Adipocyte (in vitro differentiated cells): ENCODE data around the gene HSD11B1.

Experiments
- DNase-seq: peaks from one replicate; pipeline ENCODE4 v3.0.0-alpha.2; 2015; ENCODE audit warnings: low read depth
- H3K27me3 ChIP-seq: replicated peaks from 2 replicates; pipeline ENCODE4 v1.7.0; 2013; ENCODE audit warnings: mild to moderate bottlenecking, low read length, moderate library complexity; ENCODE audit not compliant: control insufficient read depth, insufficient read depth
- H3K36me3 ChIP-seq: 2 replicates; pipeline ENCODE4 v1.7.0; 2013; ENCODE audit warnings: low read length, mild to moderate bottlenecking, moderate library complexity; ENCODE audit not compliant: control insufficient read depth, insufficient read depth, severe bottlenecking
- H3K4me1 ChIP-seq: 2 replicates; pipeline ENCODE4 v1.7.0; 2013; ENCODE audit warnings: mild to moderate bottlenecking, low read length, moderate library complexity; ENCODE audit not compliant: control insufficient read depth, insufficient read depth
- H3K4me3 ChIP-seq: 2 replicates; pipeline ENCODE4 v1.7.0; 2013; ENCODE audit warnings: mild to moderate bottlenecking, low read length, moderate library complexity
- H3K9ac ChIP-seq: 2 replicates; pipeline ENCODE4 v1.7.0; 2013; ENCODE audit warnings: mild to moderate bottlenecking, low read length, moderate library complexity
- H3K9me3 ChIP-seq: 2 replicates; pipeline ENCODE4 v1.7.0; 2013; ENCODE audit warnings: mild to moderate bottlenecking, low read length, moderate library complexity; ENCODE audit not compliant: control insufficient read depth

HSD11B1 gene

DNA sequence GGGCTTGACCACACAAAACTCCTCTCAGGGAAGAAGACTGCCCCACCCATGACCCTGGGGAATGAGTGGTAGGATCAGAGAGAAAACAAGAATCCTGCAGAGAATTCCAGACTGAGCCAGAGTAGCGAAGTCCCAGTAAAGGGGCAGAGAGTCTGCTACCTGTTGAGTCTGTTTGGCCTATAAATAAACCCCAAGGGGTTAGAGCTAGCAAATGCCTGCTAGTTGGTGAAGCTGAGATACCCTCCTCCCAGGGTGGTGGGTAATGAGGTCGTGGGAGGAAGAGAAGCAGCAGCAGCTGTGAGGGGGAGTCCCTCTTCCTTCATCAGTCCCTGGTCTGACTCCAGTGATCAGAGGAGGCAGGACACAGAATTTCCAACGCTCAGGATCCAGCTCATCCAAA, 53.8 kb downstream of the HSD11B1 start:
- Histone ChIP-seq H3K9ac (no peak overlapping the region), H3K4me1 (no peaks in the 10 kb centered on the region), H3K4me3 (no peak overlapping the region), H3K9me3 (no peaks in the 10 kb centered on the region), H3K36me3 (no peaks in the 10 kb centered on the region), H3K27me3 (peaks cover 15% of the 10 kb centered on the region)
- no peak for DNase-seq

DNA sequence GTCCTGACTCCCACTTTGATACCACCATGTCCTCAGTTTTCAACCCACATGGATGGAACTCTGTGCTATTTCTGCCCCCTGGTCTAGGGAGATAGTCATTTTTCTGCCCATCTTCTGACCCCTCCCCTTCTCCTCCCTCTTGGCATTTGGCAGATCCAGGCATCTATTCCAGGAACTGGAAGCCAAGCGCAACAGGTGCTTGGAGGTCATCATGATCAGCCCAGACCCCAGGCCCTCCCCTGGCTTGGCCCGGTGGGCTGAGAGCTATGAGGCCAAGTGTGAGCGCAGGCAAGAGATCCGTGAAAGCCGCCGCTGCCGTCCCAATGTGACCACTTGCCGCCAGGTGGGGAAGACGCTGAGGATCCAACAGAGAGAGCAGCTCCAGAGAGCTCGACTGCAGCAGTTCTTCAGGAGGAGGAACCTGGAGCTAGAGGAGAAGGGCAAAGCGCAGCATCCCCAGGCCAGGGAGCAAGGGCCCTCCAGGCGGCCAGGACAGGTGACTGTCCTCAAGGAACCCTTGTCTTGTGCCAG, 55.2 kb downstream of the HSD11B1 start:
- DNase-seq, result no peak
- Histone ChIP-seq H3K36me3 (no peaks in the 10 kb centered on the region), H3K4me3 (no peak overlapping the region), H3K9me3 (no peaks in the 10 kb centered on the region), H3K27me3 (peaks cover 15% of the 10 kb centered on the region), H3K9ac (no peak overlapping the region), H3K4me1 (no peaks in the 10 kb centered on the region)

DNA sequence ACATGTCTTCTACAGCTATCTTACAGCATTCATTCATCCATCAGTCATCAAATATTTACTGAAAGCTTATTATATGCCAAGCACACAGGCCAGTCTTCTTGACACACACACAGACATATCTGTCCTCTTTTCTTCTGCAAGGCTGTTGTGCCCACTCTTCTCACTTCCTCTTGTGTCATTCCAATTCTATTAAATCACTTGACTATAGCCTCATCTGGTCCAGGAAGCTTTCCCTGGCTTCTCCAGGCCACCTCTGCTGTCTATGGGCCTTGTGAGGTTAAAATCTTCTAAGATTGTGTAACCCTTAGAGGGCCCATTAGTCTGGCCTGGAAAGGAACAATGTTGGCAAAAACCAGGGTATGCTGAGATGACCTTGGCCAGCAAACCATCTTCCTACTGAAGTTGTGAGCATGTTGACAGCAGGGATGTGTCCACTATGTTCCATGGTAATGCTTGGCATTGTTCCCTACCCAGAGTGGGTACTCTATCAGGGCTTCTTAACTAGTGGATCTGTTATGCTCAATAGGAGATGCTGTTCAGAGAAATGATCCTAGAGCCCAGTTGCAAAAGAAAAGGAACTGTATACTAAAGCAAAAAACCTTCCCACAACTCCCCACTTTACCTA, 56.5 kb downstream of the HSD11B1 start:
- peak; percentile 3 for DNase-seq
- Histone ChIP-seq H3K9ac (no peak overlapping the region), H3K4me1 (no peaks in the 10 kb centered on the region), H3K4me3 (no peak overlapping the region), H3K36me3 (no peaks in the 10 kb centered on the region), H3K27me3 (peaks cover 13% of the 10 kb centered on the region), H3K9me3 (no peaks in the 10 kb centered on the region)

DNA sequence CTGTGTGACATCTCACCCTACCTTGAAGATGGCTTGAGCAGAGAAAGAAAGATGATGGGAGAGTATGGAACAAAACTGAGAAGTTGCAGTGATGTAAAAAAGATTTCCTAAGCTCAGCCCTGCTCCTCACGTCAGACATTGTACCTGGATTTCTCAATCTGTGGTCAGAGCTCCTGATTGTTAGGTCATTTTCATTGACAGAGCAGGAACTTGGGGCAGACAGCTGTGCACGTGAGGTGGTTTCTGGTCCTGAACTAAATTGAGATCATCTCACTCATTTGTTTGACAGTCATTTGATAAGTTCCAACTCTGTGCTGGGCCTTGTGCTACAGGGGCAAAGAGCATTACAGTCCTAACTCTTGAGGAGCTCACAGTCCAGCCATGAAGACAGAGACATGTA, 61.4 kb downstream of the HSD11B1 start:
- Histone ChIP-seq H3K9ac (no peak overlapping the region), H3K4me1 (peaks cover 13% of the 10 kb centered on the region), H3K36me3 (no peaks in the 10 kb centered on the region), H3K9me3 (no peaks in the 10 kb centered on the region), H3K4me3 (no peak overlapping the region), H3K27me3 (no peaks in the 10 kb centered on the region)
- no peak for DNase-seq

DNA sequence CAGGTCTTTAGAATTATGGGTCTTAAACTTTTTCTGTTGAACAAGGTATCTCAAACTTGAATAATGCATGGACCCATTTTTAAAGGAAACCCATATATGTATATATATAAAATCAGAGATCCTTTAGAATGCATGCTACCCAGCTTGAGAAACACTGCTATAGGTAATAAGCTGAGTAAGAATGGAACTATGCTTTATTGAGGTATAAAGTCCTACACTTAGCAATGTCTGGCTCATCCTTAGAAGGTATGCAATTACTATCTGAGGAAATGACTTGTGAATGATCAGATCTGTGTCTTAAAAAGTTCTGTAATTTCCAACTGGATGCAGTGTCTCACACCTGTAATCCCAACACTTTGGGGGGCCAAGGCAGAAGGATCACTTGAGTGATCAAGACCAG, 62.5 kb downstream of the HSD11B1 start:
- no peak for DNase-seq
- no peaks in the 10 kb centered on the region for H3K27me3 ChIP-seq
- no peak overlapping the region for H3K4me3 ChIP-seq
- H3K9ac ChIP-seq, result no peak overlapping the region
- H3K4me1 ChIP-seq, result peaks cover 13% of the 10 kb centered on the region
- H3K9me3 ChIP-seq, result no peaks in the 10 kb centered on the region
- H3K36me3 ChIP-seq, result no peaks in the 10 kb centered on the region

DNA sequence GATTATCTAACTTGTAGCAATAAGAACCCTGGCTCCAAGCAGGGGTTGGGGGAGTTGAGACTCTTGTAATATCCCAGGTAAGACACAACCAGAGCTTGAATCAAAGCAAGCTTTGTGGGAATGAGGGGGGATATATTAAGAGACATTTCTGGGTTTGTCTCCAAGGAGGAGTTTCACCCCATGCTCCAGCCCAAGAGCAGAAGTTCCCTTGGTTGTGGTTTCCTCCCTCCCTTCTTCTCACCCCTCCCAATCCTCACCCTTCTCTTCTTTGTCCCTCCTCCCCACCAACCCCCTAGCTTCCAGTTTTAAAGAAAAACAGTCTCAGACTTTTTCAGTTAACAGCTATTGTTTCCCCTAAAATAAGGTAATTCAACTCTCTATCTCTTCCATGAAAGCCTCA, 63.1 kb downstream of the HSD11B1 start:
- no peaks in the 10 kb centered on the region for H3K27me3 ChIP-seq
- H3K9me3 ChIP-seq, result no peaks in the 10 kb centered on the region

DNA sequence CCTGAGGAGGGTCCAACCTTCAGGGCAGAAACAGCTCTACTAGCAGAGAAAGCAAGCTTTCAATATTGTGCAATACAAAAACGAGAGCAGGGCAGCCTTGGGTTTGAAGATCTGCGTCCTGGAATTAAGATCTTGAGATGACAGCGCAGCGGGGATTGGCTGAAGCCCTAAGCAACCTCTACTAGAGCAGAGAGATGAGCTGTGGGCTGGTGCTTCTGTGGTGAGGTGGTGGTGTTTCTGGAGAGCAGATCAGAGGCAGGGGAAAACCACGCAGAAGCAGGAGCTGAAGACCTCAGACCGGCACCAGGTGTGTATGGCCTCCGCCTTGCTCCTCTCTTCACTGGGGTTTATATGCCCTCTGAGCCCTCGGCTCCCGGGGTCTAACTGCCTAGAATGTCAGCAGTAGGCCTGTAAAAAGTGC, 63.7 kb downstream of the HSD11B1 start:
- Histone ChIP-seq H3K27me3 (no peaks in the 10 kb centered on the region), H3K36me3 (no peaks in the 10 kb centered on the region), H3K4me3 (no peak overlapping the region), H3K4me1 (peaks cover 13% of the 10 kb centered on the region), H3K9me3 (no peaks in the 10 kb centered on the region), H3K9ac (no peak overlapping the region)
- DNase-seq, result no peak

More for the DNA sequence above, 63.1 kb downstream of the HSD11B1 start:
- no peaks in the 10 kb centered on the region for H3K36me3 ChIP-seq
- no peak overlapping the region for H3K9ac ChIP-seq
- DNase-seq, result no peak
- peaks cover 13% of the 10 kb centered on the region for H3K4me1 ChIP-seq
- no peak overlapping the region for H3K4me3 ChIP-seq

DNA sequence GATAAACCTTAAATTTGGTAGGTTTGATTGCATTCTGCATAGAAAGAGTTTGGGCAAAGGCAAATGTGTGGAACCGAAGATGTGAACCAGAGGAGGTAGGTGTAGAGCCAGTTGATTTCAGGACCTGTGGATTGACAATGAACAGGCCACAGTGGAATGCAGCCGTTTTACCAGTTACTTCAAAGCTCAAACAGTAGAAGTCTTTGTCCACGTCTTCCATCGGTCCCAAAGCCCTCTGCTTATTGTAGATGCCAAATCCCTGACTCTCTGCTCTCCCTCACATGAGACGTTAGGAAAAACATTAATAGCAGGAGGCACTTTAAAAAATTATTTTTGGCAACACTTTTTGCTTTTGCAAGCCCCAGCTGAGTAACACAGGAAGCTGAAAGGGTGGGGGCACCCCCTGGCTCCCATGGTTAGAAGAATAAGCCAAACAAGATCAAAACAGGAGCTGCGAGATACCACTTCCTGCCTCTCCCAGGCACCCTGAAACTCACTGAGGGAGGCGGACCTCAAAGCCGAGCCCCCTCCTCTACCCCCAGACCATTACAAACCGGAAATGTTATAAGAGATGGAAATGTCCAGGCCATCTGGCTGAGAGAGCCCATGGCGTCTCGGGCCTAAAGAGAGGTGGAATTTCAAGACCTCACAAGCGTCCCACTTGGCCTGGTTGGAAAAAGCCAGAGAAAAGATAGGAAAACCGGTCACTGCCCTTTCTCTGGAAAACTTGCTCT, 64.7 kb downstream of the HSD11B1 start:
- Histone ChIP-seq H3K4me1 (peaks cover 13% of the 10 kb centered on the region), H3K9me3 (no peaks in the 10 kb centered on the region), H3K4me3 (peak overlapping the region; percentile 16), H3K27me3 (no peaks in the 10 kb centered on the region), H3K9ac (peak overlapping the region; percentile 10), H3K36me3 (no peaks in the 10 kb centered on the region)
- DNase-seq, result peak; percentile 53

DNA sequence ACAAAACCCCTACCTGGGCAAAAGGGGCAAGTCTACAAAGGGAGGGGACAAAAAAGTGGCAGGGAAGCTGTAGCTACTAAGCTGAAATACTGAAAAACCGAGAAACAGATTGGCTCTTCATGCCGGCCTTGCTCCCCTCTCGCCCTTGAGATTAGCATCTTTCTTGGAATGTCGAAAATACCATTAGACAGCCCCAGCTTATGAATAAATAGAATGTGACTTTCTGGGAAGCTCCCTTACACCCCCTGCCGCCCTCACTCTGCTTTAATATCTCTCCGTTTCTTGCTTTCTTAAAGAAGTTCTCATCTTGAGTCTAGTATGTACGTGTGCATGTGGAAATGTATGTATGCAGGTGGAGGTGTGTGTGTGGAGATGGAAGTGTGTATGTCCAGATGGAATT, 65.3 kb downstream of the HSD11B1 start:
- no peaks in the 10 kb centered on the region for H3K9me3 ChIP-seq

DNA sequence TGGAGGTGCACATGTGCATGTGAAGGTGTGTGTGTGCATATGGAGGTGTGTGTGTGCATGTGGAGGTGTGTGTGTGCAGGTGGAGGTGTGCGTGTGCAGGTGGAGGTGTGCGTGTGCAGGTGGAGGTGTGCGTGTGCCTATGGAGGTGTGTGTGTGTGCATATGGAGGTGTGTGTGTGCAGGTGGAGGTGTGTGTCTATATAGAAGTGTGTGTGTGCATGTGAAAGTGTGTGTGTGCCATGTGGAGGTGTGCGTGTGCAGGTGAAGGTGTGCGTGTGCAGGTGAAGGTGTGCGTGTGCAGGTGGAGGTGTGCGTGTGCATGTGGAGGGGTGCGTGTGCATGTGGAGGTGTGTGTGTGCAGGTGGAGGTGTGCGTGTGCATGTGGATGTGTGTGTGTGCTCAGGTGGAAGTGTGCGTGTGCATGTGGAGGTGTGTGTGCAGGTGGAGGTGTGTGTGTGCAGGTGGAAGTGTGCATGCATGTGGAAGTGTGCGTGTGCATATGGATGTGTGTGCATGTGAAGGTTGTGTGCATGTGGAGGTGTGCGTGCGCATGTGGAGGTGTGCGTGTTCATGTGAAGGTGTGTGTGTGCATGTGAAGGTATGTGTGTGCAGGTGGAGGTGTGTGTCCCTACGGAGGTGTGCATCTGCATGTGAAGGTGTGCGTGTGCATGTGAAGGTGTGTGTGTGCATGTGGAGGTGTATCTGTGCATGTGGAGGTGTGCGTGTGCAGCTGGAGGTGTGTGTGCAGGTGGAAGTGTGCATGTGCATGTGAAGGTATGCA, 66.2 kb downstream of the HSD11B1 start:
- H3K27me3 ChIP-seq, result no peaks in the 10 kb centered on the region
- H3K4me3 ChIP-seq, result no peak overlapping the region
- DNase-seq, result no peak
- H3K36me3 ChIP-seq, result no peaks in the 10 kb centered on the region
- no peaks in the 10 kb centered on the region for H3K9me3 ChIP-seq
- no peak overlapping the region for H3K9ac ChIP-seq
- peaks cover 13% of the 10 kb centered on the region for H3K4me1 ChIP-seq

More for the DNA sequence above, 65.3 kb downstream of the HSD11B1 start:
- H3K9ac ChIP-seq, result peak overlapping the region; percentile 10
- DNase-seq, result no peak
- H3K4me3 ChIP-seq, result no peak overlapping the region
- H3K36me3 ChIP-seq, result no peaks in the 10 kb centered on the region
- peaks cover 13% of the 10 kb centered on the region for H3K4me1 ChIP-seq
- no peaks in the 10 kb centered on the region for H3K27me3 ChIP-seq

DNA sequence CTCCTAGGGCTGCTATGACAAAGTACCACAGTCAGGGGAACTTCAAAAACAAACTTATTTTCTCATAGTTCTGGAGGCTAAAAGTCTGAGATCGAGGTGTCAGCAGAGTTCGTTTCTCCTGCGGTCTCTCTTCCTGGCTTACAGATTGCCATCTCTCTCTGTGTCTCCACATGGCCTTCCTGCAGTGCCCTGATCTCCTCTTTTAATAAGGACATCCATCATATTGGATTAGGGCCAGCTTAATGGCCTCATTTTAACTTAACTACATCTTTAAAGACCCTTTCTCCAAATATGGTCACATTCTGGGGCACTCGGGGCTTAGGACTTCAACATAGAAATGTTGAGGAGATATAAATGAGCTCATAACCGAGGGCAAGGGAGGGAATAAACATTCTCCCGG, 67.5 kb downstream of the HSD11B1 start:
- Histone ChIP-seq H3K4me3 (no peak overlapping the region), H3K9ac (no peak overlapping the region), H3K36me3 (no peaks in the 10 kb centered on the region), H3K4me1 (peaks cover 13% of the 10 kb centered on the region), H3K27me3 (no peaks in the 10 kb centered on the region), H3K9me3 (no peaks in the 10 kb centered on the region)
- DNase-seq, result no peak
